ENCODE measurements around the gene CRADD. TPM values are rescaled to one million over a fixed set of nuclear protein-coding genes. Genes with fewer than 3 reads are reported as not detected.

Gene CRADD
- total RNA-seq, 1 donor = 12.5 TPM

GRCh38 chr12:93654421-93654820 lies 22.8 kb upstream of the CRADD start:
- H3K4me3 ChIP-seq (ENCODE audit: low read depth, low read length) = no peak overlapping the region
- TF ChIP-seq CTCF (IDR thresholded peaks at IDR 0.05; ENCODE audit: insufficient read depth, low read depth, low read length) = no peak
- DNase-seq (ENCODE audit: low read depth) = no peak

DNA sequence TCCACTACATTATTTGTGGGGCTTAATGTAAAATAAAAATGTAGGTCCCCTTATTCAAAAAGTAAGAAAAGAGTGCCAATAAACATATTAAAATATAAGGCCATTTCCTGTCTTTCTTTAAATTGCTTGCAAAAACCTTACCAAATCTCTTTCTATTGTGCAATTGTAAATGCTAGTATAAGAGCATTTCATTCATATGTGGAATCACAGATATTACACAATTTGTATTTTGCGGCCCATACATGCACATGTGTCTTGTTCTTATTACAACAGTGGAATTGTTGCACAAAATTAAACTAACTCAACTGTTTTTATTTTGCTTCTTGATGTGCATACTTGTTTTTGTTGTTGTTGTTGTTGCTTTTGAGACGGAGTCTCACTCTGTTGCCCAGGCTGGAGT lies 20.1 kb upstream of the CRADD start:
- no peak for TF ChIP-seq CTCF (IDR thresholded peaks at IDR 0.05; ENCODE audit: insufficient read depth, low read depth, low read length)
- peak; percentile 55 for DNase-seq (ENCODE audit: low read depth)
- no peak overlapping the region for H3K4me3 ChIP-seq (ENCODE audit: low read depth, low read length)

- no peak for DNase-seq (ENCODE audit: low read depth)
- TF ChIP-seq CTCF (IDR thresholded peaks at IDR 0.05; ENCODE audit: insufficient read depth, low read depth, low read length) = no peak
- H3K4me3 ChIP-seq (ENCODE audit: low read depth, low read length) = no peak overlapping the region
These were observed 16.2 kb upstream of the CRADD start for GRCh38 chr12:93661021-93661420.

DNA sequence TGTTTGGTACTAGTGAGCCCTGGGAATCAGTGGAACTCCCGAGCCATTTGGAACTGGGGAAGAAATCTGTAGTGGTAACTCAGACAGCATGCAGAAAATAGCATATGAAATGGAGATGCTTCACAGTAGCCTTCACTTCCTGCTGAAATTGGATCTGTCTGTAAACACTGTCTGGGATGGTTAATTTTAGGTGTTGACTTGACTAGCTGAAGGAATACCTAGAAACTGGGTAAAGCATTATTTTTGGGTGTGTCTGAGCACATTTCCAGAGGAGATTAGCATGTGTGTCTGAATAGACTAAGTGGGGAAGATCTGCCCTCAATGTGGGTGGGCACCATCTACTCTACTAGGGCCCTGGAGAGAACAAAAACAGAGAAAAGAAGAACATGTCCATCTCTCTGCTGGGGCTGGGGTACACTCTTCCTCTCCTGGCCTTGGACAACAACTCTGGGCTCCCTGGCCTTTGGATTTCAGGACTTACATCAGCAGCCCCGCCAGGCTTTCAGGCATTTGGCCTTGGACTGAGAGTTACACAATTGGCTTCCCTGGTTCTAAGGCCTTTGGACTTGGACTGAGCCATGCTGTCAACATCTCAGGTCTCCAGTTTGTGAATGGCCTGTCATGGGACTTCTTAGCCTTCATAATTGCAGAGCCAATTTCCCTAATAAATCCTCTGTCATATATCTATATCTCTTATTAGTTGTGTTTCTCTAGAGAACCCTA lies 14.0 kb upstream of the CRADD start:
- DNase-seq (ENCODE audit: low read depth) = peak; percentile 28
- TF ChIP-seq CTCF (IDR thresholded peaks at IDR 0.05; ENCODE audit: insufficient read depth, low read depth, low read length) = no peak
- H3K4me3 ChIP-seq (ENCODE audit: low read depth, low read length) = no peak overlapping the region

GRCh38 chr12:93663729-93664084 lies 13.5 kb upstream of the CRADD start:
- TF ChIP-seq CTCF (IDR thresholded peaks at IDR 0.05; ENCODE audit: insufficient read depth, low read depth, low read length) = no peak
- DNase-seq (ENCODE audit: low read depth) = no peak
- H3K4me3 ChIP-seq (ENCODE audit: low read depth, low read length) = no peak overlapping the region

DNA sequence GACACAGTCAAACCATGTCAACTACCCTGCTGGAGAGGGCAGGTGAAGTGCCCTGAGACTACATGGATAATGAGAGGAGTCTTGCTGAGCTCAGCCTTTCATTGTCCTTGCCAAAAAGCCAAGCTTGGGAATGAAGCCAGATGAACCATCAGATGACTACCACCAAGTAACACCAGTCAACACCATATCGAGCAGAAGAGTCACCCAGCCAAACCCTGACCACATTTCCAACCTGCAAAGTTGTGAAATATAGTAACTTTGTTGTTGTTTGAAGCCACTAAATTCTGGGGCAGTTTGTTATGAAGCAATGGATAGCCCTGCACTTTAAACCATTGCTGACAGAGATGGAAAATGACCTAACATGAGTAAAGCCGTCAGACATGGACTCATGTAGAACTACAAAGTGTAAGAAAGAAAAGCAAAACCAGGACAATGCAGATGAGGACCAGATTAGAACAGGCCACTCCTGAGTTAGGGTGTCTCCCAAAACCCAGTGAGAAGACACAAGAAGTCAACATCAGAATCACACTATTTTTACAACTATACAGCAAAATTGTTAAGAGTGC lies 12.5 kb upstream of the CRADD start:
- DNase-seq (ENCODE audit: low read depth) = no peak
- no peak overlapping the region for H3K4me3 ChIP-seq (ENCODE audit: low read depth, low read length)

More for the DNA sequence above, 12.5 kb upstream of the CRADD start:
- no peak for TF ChIP-seq CTCF (IDR thresholded peaks at IDR 0.05; ENCODE audit: insufficient read depth, low read depth, low read length)
